ENCODE measurements around the gene GBA2.

DNA sequence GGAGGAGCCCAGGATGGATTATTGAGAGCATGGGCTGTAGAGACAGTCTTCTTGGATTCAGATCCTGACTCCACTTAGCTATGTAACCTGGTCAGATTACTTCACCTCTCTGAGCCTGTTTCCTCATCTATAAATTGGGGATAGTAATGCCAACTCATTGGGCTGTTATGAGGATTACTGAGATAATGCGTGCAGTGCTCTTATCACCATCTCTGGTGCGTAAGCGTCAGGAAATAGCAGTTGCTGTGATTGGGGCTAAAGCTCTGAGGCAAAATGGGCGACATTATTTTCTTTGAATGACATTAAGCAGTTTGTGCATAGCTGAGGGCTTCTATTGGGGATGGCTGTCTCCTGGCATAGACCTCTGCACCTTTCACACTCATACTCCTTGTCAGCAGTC is 6.0 kb upstream of the GBA2 start:
- TF ChIP-seq EZH2 (IDR thresholded peaks at IDR 0.05; ENCODE audit: insufficient read depth, poor library complexity, severe bottlenecking) (no peak), EZH2phosphoT487 (IDR thresholded peaks at IDR 0.05; ENCODE audit: insufficient read depth, low read depth) (no peak)

All from GM23248 (cell line).